GM12873 (cell line): ENCODE results near the gene MYLK.

Experiments
- TF ChIP-seq, protein P1 (sequence below): IDR thresholded peaks from 2 replicates; pipeline ENCODE4 v1.5.1; 2012; ENCODE audit warnings: low read depth, mild to moderate bottlenecking, moderate library complexity, low read length, control low read depth; ENCODE audit not compliant: insufficient read depth; ENCODE audit errors: missing control alignments

MYLK gene

DNA sequence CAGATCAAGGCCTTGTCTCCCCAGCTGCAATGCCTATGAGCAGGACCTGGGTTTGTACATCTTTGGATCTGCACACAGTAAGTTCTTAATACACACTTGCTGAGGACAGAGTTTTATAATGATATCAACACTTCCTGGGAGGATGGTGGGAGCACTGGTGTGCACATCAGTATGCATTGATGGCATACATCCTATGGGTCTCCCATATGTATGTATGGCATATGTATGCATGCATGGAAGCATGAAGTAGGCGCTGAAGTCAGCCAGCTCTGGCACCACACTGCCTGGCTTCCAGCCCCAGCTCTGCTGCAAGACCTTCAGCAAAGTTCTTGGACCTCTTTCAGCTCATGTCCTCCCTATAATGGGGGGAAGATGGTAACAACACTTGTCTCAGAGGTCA, 68.2 kb downstream of the MYLK start:
- TF ChIP-seq, protein P1, sequence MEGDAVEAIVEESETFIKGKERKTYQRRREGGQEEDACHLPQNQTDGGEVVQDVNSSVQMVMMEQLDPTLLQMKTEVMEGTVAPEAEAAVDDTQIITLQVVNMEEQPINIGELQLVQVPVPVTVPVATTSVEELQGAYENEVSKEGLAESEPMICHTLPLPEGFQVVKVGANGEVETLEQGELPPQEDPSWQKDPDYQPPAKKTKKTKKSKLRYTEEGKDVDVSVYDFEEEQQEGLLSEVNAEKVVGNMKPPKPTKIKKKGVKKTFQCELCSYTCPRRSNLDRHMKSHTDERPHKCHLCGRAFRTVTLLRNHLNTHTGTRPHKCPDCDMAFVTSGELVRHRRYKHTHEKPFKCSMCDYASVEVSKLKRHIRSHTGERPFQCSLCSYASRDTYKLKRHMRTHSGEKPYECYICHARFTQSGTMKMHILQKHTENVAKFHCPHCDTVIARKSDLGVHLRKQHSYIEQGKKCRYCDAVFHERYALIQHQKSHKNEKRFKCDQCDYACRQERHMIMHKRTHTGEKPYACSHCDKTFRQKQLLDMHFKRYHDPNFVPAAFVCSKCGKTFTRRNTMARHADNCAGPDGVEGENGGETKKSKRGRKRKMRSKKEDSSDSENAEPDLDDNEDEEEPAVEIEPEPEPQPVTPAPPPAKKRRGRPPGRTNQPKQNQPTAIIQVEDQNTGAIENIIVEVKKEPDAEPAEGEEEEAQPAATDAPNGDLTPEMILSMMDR = no peak

GRCh38 chr3:123813876-123814275, 70.3 kb downstream of the MYLK start:
- TF ChIP-seq, protein P1 = no peak

GRCh38 chr3:123809597-123809996, 74.5 kb downstream of the MYLK start:
- TF ChIP-seq, protein P1 = no peak

GRCh38 chr3:123808812-123809211, 75.3 kb downstream of the MYLK start:
- TF ChIP-seq, protein P1 = no peak

GRCh38 chr3:123807820-123808219, 76.3 kb downstream of the MYLK start:
- TF ChIP-seq, protein P1 = no peak

DNA sequence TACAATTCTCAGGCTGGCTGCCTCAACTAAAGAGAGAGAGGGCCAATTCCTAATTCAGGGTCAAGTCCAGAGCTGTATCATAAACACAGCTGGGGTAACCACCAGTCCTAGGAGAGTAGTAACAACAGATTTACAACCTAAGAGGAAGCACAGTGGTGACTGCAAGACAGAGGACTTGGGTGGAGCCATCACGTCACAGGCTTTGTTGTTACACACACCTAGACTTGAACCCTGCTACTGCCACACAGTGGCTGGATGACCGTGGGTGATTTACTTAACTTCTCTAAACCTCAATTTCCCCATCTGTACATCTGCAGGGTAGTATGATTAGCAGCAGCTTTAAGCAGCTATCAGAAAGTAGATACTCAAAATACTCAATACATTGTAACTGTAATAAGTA, 78.6 kb downstream of the MYLK start:
- TF ChIP-seq, protein P1 = no peak

GRCh38 chr3:123805101-123805500, 79.0 kb downstream of the MYLK start:
- TF ChIP-seq, protein P1 = no peak
